HG03064 (cell line): ENCODE measurements around the gene UVRAG.
"Not testable (repeated sequence)": the region's sequence is repeated elsewhere in the genome, so short reads cannot be mapped to it uniquely, and the experiment has no call there.

Source experiments
- ATAC-seq: cut with Tn5 transposase; IDR thresholded peaks from one replicate; pipeline ENCODE4 v1.9.1; 2021; ENCODE audit warnings: low read depth; ENCODE audit not compliant: unreplicated experiment

The UVRAG gene

DNA sequence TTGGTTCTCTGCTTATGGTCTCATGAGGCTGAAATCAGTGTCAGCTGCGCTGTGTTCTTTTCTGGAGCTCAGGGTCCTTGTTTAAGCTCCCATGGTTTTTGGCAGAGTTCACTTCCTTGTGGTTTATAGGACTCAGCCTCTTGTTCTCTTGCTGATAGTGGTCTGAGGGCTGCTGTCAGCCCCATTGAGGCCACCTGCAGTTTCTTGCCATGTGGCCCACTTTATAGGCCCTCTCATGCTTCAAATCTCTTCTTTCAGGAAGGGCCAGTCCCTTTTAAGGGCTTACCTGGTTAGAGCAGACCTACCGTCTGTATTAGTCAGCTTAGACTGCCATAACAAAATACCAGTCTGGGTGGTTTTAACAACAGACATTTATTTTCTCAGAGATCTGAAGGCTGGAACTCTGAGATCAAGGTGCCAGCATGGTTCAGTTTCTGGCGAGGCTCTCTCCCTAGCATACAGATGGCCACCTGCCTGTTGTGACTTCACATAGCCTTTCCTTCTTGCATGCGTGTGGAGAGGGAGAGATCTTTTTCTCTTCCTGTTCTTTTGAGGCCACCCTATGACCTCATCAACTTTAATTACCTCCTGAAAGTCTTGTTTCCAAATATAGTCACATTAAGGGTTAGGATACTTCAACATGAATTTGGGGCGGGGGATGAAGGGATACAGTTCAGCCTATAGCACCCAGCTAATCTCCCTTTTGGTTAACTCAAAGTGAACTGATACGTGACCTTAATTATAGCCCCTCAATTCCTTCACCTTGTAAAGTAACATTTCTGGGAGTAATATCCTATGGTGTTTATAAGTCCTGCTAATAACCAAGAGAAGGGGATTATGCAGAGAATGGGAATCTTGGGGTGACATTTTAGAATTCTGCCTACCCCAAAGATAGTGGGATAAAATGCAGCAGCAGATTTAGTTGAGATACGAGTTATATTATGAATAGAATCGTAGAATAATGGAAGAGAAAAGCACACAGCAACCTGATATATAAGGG is 131.8 kb downstream of the UVRAG start:
- ATAC-seq, result no peak

DNA sequence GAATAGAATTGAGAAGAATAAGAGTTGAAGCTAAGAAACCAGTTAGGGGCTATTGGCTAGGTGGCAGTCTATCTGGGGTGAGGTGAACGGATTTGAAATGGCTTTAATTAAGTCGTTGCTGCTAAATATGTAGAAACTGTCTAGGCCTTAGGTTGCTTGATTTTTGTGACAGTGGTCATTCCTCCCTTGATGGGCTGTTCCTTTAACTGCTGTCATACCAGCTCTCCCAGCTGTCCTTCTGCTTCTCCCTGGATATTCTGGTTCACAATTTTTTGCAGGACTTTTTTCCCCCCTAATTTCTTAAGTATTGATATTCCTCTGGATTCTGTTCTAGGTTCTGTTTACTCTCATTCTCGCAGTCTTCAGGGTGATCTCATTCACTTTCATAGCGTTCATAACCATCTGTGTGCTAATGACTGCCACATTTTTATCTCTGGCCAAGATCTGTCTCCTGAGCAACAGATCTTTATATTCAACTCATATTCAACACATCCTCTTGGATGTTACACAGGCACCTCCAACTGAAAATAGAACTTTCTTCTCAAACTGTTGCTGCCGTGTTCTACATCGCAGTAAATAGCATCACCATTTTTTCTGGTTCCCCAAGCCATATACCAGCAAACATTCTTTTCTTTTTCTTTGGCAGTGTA is 134.1 kb downstream of the UVRAG start:
- no peak for ATAC-seq

DNA sequence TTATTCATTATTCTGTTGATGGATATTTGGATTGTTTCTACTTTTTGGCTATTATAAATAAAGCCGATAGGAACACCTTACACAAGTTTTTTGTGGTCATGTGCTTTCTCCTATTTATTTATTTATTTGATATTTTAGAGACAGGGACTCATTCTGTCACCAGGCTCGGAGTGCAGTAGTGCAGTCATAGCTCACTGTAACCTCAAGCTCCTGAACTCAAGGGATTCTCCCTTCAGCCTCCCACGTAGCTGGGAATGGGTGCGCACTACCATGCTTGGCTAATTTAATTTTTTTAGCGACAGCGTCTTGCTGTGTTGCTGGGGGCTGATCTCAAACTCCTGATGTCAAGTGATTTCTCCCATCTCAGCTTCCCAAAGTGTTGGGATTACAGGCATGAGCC is 135.1 kb downstream of the UVRAG start:
- ATAC-seq, result no peak

DNA sequence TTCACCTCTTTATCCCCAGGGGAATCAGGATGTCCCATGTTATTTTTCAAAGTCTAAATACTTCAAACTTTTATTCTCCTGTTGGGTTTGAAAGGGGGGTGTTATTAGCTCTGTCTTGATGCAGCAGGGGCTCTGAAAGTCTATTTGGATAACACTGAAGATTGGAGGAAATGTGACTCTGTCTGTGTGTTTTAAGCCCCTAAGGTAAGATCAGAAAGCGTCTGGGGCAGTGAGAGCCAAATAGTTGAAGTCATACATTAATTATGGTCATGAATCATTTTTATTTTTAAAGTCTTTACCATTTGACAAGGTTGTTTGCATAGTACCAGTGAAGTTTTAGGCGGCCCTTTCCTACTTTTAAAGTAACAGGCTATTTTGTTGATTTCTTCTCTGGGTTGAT is 139.0 kb downstream of the UVRAG start:
- no peak for ATAC-seq

- ATAC-seq, result no peak
Observed at GRCh38 chr11:75955443-75955842, 140.4 kb downstream of the UVRAG start.

DNA sequence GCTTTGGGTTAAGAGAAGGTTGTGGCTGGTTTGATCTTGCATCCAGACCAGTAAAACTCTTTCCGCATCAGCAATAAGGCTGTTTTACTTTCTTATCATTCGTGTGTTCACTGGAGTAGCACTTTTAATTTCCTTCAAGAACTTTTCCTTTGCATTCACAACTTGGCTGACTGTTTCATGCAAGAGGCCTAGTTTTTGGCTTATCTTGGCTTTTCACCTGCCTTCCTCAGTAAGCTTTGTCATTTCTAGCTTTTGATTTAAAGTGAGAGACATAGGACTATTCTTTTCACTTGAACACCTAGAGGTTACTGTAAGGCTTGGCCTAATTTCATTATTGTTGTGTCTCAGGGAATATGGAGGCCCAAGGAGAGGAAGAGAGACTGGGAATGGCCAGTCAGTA is 144.5 kb downstream of the UVRAG start:
- ATAC-seq, result no peak

DNA sequence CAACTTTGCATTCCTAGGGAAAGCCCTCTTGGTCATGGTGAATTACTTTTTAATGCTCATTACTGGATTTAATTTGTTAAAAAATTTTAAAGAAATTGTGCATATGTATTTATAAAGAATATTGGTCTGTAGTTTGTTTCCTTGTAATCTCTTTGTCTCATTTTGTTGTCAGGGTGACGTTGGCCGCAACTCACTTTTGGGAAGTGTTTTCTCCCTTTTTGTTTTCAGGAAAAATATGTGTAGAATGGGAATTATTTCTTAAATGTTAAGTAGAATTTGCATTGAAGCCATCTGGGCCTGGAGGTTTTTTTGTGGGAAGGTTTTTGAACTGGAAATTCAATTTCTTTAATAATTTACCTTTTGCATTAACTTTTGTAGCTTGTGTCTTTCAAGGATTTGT is 149.1 kb downstream of the UVRAG start:
- no peak for ATAC-seq

- no peak for ATAC-seq
Observed at GRCh38 chr11:75966537-75967287, 151.7 kb downstream of the UVRAG start.

GRCh38 chr11:75968021-75968625 is 153.1 kb downstream of the UVRAG start:
- no peak for ATAC-seq

- ATAC-seq, result no peak
Observed at GRCh38 chr11:75969626-75970308, 154.8 kb downstream of the UVRAG start.

DNA sequence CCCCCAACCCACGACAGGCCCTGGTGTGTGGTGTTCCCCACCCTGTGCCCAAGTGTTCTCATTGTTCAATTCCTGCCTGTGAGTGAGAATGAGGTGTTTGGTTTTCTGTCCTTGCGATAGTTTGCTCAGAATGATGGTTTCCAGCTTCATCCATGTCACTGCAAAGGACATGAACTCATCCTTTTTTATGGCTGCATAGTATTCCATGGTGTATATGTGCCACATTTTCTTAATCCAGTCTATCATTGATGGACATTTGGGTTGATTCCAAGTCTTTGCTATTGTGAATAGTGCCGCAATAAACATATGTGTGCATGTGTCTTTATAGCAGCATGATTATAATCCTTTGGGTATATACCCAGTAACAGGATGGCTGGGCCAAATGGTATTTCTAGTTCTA is 158.7 kb downstream of the UVRAG start:
- ATAC-seq, result not testable (repeated sequence)

GRCh38 chr11:75979075-75979474 is 164.1 kb downstream of the UVRAG start:
- ATAC-seq, result not testable (repeated sequence)

- not testable (repeated sequence) for ATAC-seq
Observed at GRCh38 chr11:75979479-75980027, 164.5 kb downstream of the UVRAG start.

- no peak for ATAC-seq
Observed at GRCh38 chr11:75980031-75980430, 165.0 kb downstream of the UVRAG start.

DNA sequence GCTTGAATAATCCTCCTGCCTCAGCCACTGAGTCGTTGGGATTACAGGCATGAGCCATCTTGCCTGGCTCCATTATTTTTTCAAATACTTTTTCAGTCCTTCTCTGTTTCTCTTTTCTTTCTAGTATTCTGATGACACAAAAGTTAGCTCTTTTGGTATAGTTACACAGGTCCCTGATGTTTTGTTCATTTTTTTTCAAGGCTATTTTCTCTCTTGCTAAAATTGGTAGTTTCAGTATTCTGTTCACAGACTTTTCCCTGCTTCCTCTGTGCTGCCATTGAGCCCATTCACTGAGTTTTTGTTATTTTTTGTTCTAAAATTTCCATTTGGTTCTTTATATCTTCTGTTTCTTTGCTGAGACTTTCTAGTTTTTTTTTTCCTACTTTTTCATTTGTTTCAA is 166.5 kb downstream of the UVRAG start:
- ATAC-seq, result no peak

GRCh38 chr11:75982309-75982708 is 167.3 kb downstream of the UVRAG start:
- no peak for ATAC-seq

GRCh38 chr11:75986966-75987365 is 172.0 kb downstream of the UVRAG start:
- no peak for ATAC-seq

GRCh38 chr11:75993126-75993525 is 178.1 kb downstream of the UVRAG start:
- ATAC-seq, result no peak

DNA sequence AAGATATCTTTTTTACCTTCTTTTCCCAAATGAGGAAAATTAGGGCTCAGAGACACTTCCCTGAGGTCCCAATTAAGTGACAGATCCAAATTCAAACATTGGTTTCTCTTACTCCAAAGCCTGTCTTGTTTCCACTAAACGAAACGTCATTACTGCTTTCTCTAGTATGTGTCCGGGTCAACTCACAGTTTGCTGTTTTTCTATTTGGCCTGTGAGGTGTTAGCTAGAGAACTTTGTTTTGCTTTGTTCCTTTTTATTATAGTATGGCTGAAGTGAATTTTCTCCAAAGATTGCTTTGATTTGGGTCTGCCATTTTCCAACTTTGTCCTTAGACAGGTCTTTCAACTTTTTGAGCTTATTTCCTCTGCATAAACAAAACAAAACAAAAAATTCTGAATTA is 179.6 kb downstream of the UVRAG start:
- no peak for ATAC-seq
